IPS DF 6.9 (cell line): ENCODE data around the gene PRKAR1A.

Experiments
- DNase-seq: peaks from one replicate; pipeline ENCODE4 v3.0.0-alpha.2; 2013; ENCODE audit warnings: low read depth, low spot score
- H3K27ac ChIP-seq: one replicate; pipeline ENCODE4 v1.5.1; 2013; ENCODE audit warnings: low read length, control low read depth
- H3K27me3 ChIP-seq: 2 replicates; pipeline ENCODE4 v1.6.1; 2013; ENCODE audit warnings: mild to moderate bottlenecking, low read length; ENCODE audit not compliant: control insufficient read depth, insufficient read depth
- H3K36me3 ChIP-seq: 2 replicates; pipeline ENCODE4 v1.6.1; 2013; ENCODE audit warnings: low read length; ENCODE audit not compliant: control insufficient read depth, insufficient read depth
- H3K4me1 ChIP-seq: 2 replicates; pipeline ENCODE4 v1.6.1; 2013; ENCODE audit warnings: low read length; ENCODE audit not compliant: control insufficient read depth, insufficient read depth
- H3K4me3 ChIP-seq: 2 replicates; pipeline ENCODE4 v1.5.1; 2013; ENCODE audit warnings: mild to moderate bottlenecking, low read length
- H3K9me3 ChIP-seq: 2 replicates; pipeline ENCODE4 v1.6.1; 2013; ENCODE audit warnings: low read length, inconsistent platforms; ENCODE audit not compliant: control insufficient read depth, insufficient read depth
- WGBS: extraction: QIAGEN DNeasy Blood & Tissue Kit; methylation state at CpG from one replicate; pipeline ENCODE4 v1.1.7; 2013; ENCODE audit warnings: mixed read lengths, missing lambda C conversion rate; ENCODE audit not compliant: insufficient read length, insufficient coverage; 5-methylcytosine and 5-hydroxymethylcytosine counted together

PRKAR1A gene

DNA sequence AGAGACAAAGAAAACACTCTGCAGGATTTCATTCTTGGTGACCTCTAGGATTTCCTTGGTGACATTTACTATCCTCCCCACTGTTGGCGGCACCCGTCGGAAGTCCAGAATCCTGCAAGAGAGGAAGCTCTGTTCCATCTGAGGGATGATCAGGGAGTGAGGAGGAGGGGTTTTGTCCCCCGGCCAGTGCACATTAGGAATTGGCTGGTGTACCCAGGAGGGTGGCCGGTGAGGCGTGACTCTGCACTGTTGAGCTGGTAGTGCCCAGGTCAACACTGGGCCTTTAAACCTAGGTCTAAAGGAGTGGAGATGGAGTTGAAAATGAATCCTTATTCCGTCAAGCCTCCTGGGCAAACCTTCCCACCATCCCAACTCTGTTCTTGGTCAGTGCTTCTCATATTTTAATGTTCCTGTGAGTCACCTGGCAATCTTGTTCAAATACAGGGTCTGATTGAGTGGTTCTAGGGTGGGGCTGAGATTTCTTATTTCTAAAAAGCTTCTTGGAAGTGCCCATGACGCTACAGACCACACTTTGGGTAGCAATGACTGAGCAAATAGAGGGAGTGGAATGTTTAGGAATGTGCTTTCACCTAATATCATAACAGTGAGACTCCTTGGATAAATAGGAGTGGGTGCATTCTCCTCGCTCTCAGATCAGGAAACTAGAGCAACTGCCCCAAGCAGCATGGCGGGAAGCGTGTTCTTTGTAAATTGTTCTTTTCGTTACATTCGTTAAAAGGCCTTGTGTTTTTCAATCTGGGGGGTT, 30.7 kb downstream of the PRKAR1A start:
- H3K36me3 ChIP-seq = 0 out of 2 replicates have a peak, but pooled peaks cover 5% of the 10 kb centered on the region
- no peaks in the 10 kb centered on the region for H3K4me1 ChIP-seq
- WGBS = no CpG with 5 or more reads among the region's 13 CpGs
- H3K9me3 ChIP-seq = no peaks in the 10 kb centered on the region
- H3K4me3 ChIP-seq = no peak overlapping the region
- H3K27ac ChIP-seq = no peak overlapping the region
- no peak for DNase-seq
- no peaks in the 10 kb centered on the region for H3K27me3 ChIP-seq

- Histone ChIP-seq H3K9me3 (no peaks in the 10 kb centered on the region), H3K4me1 (no peaks in the 10 kb centered on the region), H3K27me3 (no peaks in the 10 kb centered on the region), H3K4me3 (no peak overlapping the region), H3K27ac (no peak overlapping the region), H3K36me3 (0 out of 2 replicates have a peak, but pooled peaks cover 5% of the 10 kb centered on the region)
- WGBS = 100% methylated on average over 3 of the region's 12 CpGs
- DNase-seq = no peak
Observed at GRCh38 chr17:68544111-68544915, 32.1 kb downstream of the PRKAR1A start.

DNA sequence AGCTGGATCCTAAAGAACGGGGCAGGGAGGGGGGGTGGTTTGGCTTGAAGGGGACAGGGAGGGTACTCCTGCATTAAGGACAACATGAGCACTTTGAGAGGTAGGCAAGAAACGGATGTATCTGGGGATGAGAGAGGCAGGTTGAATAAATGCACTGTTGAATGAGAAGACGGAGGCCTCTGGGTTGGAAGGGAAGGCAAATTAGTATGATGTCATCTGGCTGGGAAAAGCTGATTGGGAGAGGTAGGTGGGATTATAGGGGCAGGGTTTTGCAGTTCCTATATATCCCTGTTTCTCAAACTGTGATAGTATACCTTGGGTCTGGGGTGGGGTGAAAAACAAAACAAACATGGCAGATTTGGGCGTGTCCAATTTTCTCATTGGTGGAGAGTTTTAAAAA, 44.3 kb downstream of the PRKAR1A start:
- DNase-seq = no peak
- Histone ChIP-seq H3K27ac (no peak overlapping the region), H3K36me3 (no peaks in the 10 kb centered on the region), H3K4me1 (no peaks in the 10 kb centered on the region), H3K9me3 (no peaks in the 10 kb centered on the region), H3K27me3 (no peaks in the 10 kb centered on the region), H3K4me3 (no peak overlapping the region)
- WGBS = no CpG with 5 or more reads among the region's 4 CpGs

- H3K4me1 ChIP-seq = no peaks in the 10 kb centered on the region
- no peaks in the 10 kb centered on the region for H3K9me3 ChIP-seq
- no CpG with 5 or more reads among the region's 1 CpG for WGBS
Observed at GRCh38 chr17:68559316-68559715, 47.1 kb downstream of the PRKAR1A start.

DNA sequence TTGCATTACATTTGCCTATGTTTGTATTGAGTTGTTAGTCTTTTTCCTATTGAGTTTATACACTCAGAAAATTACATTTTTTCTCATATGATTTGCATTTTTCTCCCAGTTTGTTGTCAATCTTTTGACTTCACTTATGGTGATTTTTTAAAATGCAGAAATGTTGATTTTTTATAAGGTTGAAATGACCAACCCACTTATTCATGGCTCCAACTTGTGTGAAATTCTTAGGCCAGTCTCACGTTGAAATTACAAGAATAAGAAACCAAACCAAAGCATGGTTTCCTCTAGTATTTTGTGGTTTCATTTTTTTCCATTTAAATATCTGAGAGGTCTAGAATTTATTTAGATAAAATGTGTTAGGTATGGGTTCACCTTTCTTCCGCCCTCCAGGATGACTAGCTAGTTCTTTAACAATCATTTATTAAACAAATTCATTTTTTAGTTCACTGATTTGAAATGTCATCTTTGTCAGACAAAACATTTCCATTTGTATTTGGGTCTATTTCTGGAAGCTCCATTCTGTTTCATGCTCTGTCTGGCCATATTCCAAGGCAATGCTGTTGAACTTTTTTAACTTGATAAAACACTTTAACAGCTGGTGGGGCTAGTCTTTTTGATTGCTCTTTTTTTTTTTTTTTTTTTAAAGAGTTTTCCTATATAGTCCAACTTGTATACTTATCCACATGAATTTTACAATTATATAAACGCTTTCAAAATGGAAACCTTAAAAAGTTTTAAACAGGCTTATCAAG, 48.9 kb downstream of the PRKAR1A start:
- no peak overlapping the region for H3K4me3 ChIP-seq
- no peak for DNase-seq
- WGBS = no CpG with 5 or more reads among the region's 3 CpGs

More at GRCh38 chr17:68559316-68559715, 47.1 kb downstream of the PRKAR1A start:
- Histone ChIP-seq H3K27me3 (no peaks in the 10 kb centered on the region), H3K27ac (no peak overlapping the region), H3K4me3 (no peak overlapping the region), H3K36me3 (no peaks in the 10 kb centered on the region)
- no peak for DNase-seq

DNA sequence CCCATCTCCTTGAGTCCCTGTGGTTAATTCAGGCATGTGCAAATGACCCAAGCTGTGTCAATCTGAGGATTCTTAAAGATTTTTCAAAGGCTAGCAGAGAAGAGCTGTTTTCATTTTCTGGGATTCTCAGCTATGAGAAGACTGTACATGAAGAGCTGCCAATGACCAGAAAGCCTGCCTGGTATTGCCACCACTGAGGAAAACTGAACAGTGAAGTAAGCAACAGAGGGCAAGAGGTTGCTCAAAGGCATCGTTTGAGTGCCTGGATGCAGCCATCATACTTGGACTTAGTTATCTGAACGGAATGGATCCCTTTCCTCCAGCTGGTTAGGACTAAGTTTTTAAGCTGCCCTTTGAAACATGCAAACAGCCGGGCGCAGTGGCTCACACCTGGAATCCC, 50.5 kb downstream of the PRKAR1A start:
- no peak for DNase-seq
- WGBS = no CpG with 5 or more reads among the region's 4 CpGs
- H3K4me1 ChIP-seq = no peaks in the 10 kb centered on the region
- no peaks in the 10 kb centered on the region for H3K9me3 ChIP-seq
- no peaks in the 10 kb centered on the region for H3K27me3 ChIP-seq
- no peak overlapping the region for H3K4me3 ChIP-seq
- H3K36me3 ChIP-seq = no peaks in the 10 kb centered on the region
- no peak overlapping the region for H3K27ac ChIP-seq

More for the DNA sequence above, 48.9 kb downstream of the PRKAR1A start:
- H3K4me1 ChIP-seq = no peaks in the 10 kb centered on the region
- H3K9me3 ChIP-seq = no peaks in the 10 kb centered on the region
- no peaks in the 10 kb centered on the region for H3K27me3 ChIP-seq
- H3K27ac ChIP-seq = no peak overlapping the region
- no peaks in the 10 kb centered on the region for H3K36me3 ChIP-seq

- Histone ChIP-seq H3K27ac (no peak overlapping the region), H3K27me3 (no peaks in the 10 kb centered on the region), H3K4me3 (no peak overlapping the region), H3K9me3 (no peaks in the 10 kb centered on the region), H3K36me3 (no peaks in the 10 kb centered on the region), H3K4me1 (no peaks in the 10 kb centered on the region)
- no peak for DNase-seq
- WGBS = no CpG with 5 or more reads among the region's 8 CpGs
Observed at GRCh38 chr17:68564415-68565111, 52.3 kb downstream of the PRKAR1A start.

GRCh38 chr17:68565661-68566441, 53.6 kb downstream of the PRKAR1A start:
- Histone ChIP-seq H3K27ac (no peak overlapping the region), H3K4me1 (no peaks in the 10 kb centered on the region), H3K4me3 (no peak overlapping the region), H3K36me3 (no peaks in the 10 kb centered on the region), H3K27me3 (no peaks in the 10 kb centered on the region), H3K9me3 (no peaks in the 10 kb centered on the region)
- DNase-seq = no peak
- no CpG with 5 or more reads among the region's 3 CpGs for WGBS

GRCh38 chr17:68566442-68566738, 54.2 kb downstream of the PRKAR1A start:
- no peak overlapping the region for H3K4me3 ChIP-seq
- no peaks in the 10 kb centered on the region for H3K27me3 ChIP-seq
- no peaks in the 10 kb centered on the region for H3K9me3 ChIP-seq
- WGBS = no CpG with 5 or more reads among the region's 2 CpGs
- no peaks in the 10 kb centered on the region for H3K36me3 ChIP-seq
- H3K4me1 ChIP-seq = no peaks in the 10 kb centered on the region
- no peak for DNase-seq
- no peak overlapping the region for H3K27ac ChIP-seq
